Measurements from ENCODE around the gene CMA1.
A peak's percentile ranks its signal among the peaks of the same experiment; 100 is the strongest.
"Not testable (repeated sequence)": the region's sequence is repeated elsewhere in the genome, so short reads cannot be mapped to it uniquely, and the experiment has no call there.

CMA1 gene, protein sequence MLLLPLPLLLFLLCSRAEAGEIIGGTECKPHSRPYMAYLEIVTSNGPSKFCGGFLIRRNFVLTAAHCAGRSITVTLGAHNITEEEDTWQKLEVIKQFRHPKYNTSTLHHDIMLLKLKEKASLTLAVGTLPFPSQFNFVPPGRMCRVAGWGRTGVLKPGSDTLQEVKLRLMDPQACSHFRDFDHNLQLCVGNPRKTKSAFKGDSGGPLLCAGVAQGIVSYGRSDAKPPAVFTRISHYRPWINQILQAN

DNA sequence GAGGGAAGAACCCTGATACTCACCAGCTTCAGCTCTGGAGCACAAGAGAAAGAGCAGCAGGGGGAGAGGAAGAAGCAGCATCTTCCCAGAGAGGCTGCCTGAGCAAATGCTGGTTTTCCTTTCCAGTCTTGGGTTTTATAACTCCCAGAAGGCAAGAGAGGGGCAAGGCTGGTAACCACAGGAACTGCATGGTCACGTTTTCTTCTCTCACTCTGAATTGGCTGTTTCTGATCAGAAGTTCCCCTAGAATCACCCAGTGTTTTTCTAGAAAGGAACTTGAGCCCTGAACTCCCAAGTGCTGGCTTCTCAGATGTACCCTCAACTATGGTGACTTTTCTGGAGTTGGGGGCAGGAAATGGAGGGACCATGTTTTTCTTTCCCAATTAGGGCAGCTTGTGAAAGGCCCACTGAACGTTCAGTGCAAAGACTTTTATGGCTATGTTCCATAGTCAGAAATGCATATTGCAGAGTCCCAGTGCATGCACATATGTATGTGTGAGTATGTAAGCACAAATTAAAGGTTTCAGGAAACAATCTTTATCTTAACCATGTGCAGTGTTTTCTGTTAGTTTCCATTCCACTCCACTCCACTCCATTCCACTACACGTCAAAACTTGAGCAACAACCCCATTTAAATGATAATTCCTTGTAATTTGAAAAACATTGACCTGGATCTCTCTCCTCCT is at the start of gene CMA1:
CMA1 (minus strand) TSS at position 111 of the 686 bp plus-strand sequence; CDS start at position 81, 30 bp downstream.
- no peaks in the 10 kb centered on the region for H3K4me1 Mint-ChIP-seq
- no peak for DNase-seq
- peak in 1 of 2 donors; percentile 36 for ATAC-seq (replicated peaks)
- no peaks in the 10 kb centered on the region for H3K9me3 Mint-ChIP-seq
- H3K27ac Mint-ChIP-seq = no peak within 1 kb of the TSS
- no peaks in the 10 kb centered on the region for H3K36me3 Mint-ChIP-seq
- H3K27me3 Mint-ChIP-seq = peaks cover 27 to 46% of the 10 kb centered on the region in 2 donors
- no peak within 1 kb of the TSS for H3K4me3 Mint-ChIP-seq

DNA sequence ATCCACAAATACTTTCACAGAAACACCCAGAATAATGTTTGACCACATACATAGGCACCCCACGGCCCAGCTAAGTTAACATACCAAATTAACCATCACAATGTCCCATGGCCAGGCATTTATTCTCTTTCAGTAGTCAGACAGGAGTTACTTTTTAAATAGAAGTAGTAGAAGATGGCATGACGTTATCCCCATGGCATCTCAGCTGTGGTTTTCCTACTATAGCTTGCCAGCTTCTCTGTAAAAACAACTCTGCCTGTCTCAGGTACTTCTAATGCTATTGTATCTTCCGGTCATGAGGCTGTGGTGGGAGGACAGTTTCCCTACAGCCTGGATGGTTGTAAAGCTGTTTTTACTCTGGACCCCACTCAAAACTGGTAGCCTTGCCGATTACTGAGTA is 48.7 kb upstream of the CMA1 start:
- no peak overlapping the region for H3K4me3 Mint-ChIP-seq
- ATAC-seq (replicated peaks) (no peak), DNase-seq (no peak)
- peaks cover 11 to 19% of the 10 kb centered on the region in 2 donors for H3K27me3 Mint-ChIP-seq
- H3K9me3 Mint-ChIP-seq = peaks cover 4 to 7% of the 10 kb centered on the region in 2 donors
- H3K4me1 Mint-ChIP-seq = no peaks in the 10 kb centered on the region
- H3K36me3 Mint-ChIP-seq = no peaks in the 10 kb centered on the region
- H3K27ac Mint-ChIP-seq = no peak overlapping the region

- H3K27me3 Mint-ChIP-seq = peaks cover 5 to 19% of the 10 kb centered on the region in 2 donors
Observed at GRCh38 chr14:24549064-24549463, 41.0 kb upstream of the CMA1 start.

DNA sequence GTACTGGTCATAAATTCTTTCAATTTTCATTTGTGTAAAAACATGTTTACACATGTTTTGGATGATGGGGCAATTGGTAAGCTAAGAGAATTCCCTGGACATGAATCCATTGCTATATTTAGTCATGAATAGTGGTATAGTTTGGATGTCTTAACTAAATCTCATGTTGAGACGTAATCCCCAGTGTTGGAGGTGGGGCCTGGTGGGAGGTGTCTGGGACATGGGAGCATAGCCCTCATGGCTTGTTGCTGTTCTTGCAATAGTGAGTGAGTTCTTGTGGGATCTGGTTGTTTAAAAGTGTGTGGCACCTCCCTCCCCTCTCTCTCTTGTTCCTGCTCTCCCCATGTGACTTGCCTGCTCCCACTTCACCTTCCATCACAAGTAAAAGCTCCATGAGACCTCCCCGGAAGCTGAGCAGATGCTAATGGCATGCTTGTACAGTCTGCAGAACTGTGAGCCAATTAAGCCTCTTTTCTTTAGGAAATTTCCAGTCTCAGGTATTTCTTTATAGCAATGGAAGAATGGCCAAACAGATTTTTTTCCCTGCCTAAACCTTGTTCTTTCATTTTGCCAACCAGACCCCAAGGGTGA is 34.4 kb upstream of the CMA1 start:
- no peak overlapping the region for H3K4me3 Mint-ChIP-seq
- DNase-seq (no peak), ATAC-seq (replicated peaks) (no peak)

More at GRCh38 chr14:24549064-24549463, 41.0 kb upstream of the CMA1 start:
- Mint-ChIP-seq H3K9me3 (peaks cover 29 to 49% of the 10 kb centered on the region in 2 donors), H3K36me3 (peaks cover 4 to 12% of the 10 kb centered on the region in 2 donors)
- H3K4me3 Mint-ChIP-seq; H3K27ac Mint-ChIP-seq; ATAC-seq (replicated peaks); DNase-seq; H3K4me1 Mint-ChIP-seq: not testable (repeated sequence)

GRCh38 chr14:24535737-24536136 is 27.7 kb upstream of the CMA1 start:
- no peak overlapping the region for H3K4me3 Mint-ChIP-seq
- peak; percentile 4 for DNase-seq
- H3K36me3 Mint-ChIP-seq = no peaks in the 10 kb centered on the region
- peaks cover 27 to 31% of the 10 kb centered on the region in 2 donors for H3K27me3 Mint-ChIP-seq
- H3K4me1 Mint-ChIP-seq = peaks cover 7 to 12% of the 10 kb centered on the region in 2 donors
- peak; percentile 87 to 88 for ATAC-seq (replicated peaks)
- peaks cover 0 to 3% of the 10 kb centered on the region in 2 donors for H3K9me3 Mint-ChIP-seq
- no peak overlapping the region for H3K27ac Mint-ChIP-seq

More for the DNA sequence above, 34.4 kb upstream of the CMA1 start:
- no peak overlapping the region for H3K27ac Mint-ChIP-seq
- H3K9me3 Mint-ChIP-seq = peaks cover 19 to 29% of the 10 kb centered on the region in 2 donors
- H3K4me1 Mint-ChIP-seq = no peaks in the 10 kb centered on the region
- H3K27me3 Mint-ChIP-seq = peaks cover 38 to 41% of the 10 kb centered on the region in 2 donors
- H3K36me3 Mint-ChIP-seq = peaks cover 0 to 3% of the 10 kb centered on the region in 2 donors

DNA sequence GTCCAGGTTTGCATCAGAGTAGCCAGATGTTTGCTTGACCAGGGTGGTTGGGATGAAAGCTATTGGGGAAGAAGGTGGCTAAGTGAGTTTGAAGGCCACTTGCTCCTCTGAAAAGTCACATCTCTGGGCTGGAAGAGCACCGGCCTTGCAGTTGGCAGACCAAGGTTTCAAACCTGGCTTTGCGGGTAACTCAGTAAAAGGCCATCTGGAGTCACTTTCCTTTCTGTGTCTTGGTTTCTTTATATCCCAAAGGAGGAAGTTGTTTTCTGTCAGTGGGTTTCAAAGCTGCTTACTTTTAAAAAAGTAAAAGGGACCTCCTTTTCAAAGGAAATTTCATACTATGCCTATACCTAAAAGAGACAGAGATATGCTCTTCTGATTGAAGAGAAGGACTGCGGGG is 26.2 kb upstream of the CMA1 start:
- ATAC-seq (replicated peaks) (peak in 1 of 2 donors; percentile 48), DNase-seq (no peak)
- Mint-ChIP-seq H3K4me3 (no peak overlapping the region), H3K27ac (no peak overlapping the region), H3K27me3 (peaks cover 17% of the 10 kb centered on the region in 2 donors), H3K9me3 (no peaks in the 10 kb centered on the region), H3K36me3 (no peaks in the 10 kb centered on the region), H3K4me1 (peaks cover 7 to 12% of the 10 kb centered on the region in 2 donors)

GRCh38 chr14:24525877-24526620 is 18.0 kb upstream of the CMA1 start:
- not testable (repeated sequence) for H3K4me1 Mint-ChIP-seq; H3K36me3 Mint-ChIP-seq; H3K9me3 Mint-ChIP-seq; ATAC-seq (replicated peaks); DNase-seq; H3K27ac Mint-ChIP-seq; H3K4me3 Mint-ChIP-seq
- peaks cover 10 to 22% of the 10 kb centered on the region in 2 donors for H3K27me3 Mint-ChIP-seq

DNA sequence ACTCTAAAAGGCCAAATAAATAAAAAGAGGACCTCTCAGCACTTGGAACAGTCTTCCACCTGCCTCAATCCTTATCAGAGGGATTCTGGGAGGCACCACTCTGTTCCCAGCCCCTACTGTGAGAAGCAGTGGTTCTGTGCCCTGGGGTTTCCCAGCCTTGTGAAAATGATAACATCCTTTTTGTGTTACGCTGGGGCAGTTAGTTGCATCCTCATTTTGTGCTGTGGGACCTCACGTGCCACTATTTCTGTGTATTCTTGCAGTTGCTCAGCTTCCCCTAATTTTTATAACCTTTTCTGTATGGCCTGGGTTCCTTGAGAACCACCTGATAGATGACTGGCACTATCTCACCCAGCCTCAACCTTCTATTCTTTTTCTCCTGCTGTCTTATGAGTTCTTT is 10.8 kb upstream of the CMA1 start:
- H3K27ac Mint-ChIP-seq = no peak overlapping the region
- no peak for ATAC-seq (replicated peaks)
- H3K9me3 Mint-ChIP-seq = peaks cover 0 to 2% of the 10 kb centered on the region in 2 donors
- H3K4me1 Mint-ChIP-seq = no peaks in the 10 kb centered on the region
- H3K27me3 Mint-ChIP-seq = peaks cover 16 to 21% of the 10 kb centered on the region in 2 donors
- no peaks in the 10 kb centered on the region for H3K36me3 Mint-ChIP-seq
- no peak overlapping the region for H3K4me3 Mint-ChIP-seq
- no peak for DNase-seq

- Mint-ChIP-seq H3K4me1 (no peaks in the 10 kb centered on the region), H3K27me3 (peaks cover 21 to 24% of the 10 kb centered on the region in 2 donors), H3K4me3 (no peak overlapping the region), H3K9me3 (peaks cover 0 to 2% of the 10 kb centered on the region in 2 donors), H3K27ac (no peak overlapping the region), H3K36me3 (no peaks in the 10 kb centered on the region)
- no peak for ATAC-seq (replicated peaks)
- no peak for DNase-seq
Observed at GRCh38 chr14:24514209-24514608, 6.1 kb upstream of the CMA1 start.

DNA sequence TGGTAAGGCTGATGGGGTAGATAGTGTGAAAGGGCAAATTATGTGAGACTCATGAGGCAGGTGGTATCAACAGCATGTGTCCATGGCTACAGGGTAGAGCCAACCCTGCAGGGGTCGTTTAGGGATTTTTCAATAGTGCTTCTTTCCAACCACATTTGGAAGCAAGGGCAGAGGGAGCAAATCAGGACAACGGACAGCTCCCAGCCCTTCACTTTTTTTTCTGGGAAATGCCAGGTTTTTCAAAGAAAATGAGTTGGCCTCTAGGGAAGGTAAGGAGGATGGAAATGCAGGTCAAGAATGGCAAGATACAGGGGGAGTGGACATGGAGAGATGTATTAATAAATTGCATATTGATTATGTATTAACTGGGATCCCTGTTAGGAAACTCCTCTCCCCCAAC is 4.9 kb upstream of the CMA1 start:
- H3K36me3 Mint-ChIP-seq = no peaks in the 10 kb centered on the region
- ATAC-seq (replicated peaks) (no peak), DNase-seq (no peak)
- no peak overlapping the region for H3K27ac Mint-ChIP-seq
- peaks cover 0 to 2% of the 10 kb centered on the region in 2 donors for H3K9me3 Mint-ChIP-seq
- peaks cover 24 to 30% of the 10 kb centered on the region in 2 donors for H3K27me3 Mint-ChIP-seq
- no peak overlapping the region for H3K4me3 Mint-ChIP-seq
- H3K4me1 Mint-ChIP-seq = no peaks in the 10 kb centered on the region

DNA sequence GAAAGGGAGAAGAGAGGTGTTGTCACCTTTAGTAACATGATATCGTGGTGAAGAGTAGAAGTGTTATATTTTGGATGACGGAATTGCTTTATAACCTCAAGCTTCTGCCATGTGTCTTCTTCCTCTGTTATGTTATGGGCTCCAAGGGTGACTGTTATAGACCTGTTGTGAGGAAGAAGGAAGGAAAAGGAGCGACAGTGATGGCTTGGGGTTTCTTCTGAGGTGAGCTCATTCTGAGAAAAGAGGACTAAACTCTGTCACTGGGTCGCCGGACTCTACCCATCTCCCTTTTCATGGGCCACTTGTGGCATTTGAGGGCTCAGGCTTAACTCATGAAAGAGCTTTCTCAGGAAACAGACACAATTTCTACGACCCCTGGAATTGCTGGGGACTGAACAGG is 1.6 kb downstream of the CMA1 start:
- Mint-ChIP-seq H3K27me3 (peaks cover 23 to 50% of the 10 kb centered on the region in 2 donors), H3K9me3 (no peaks in the 10 kb centered on the region), H3K4me1 (no peaks in the 10 kb centered on the region), H3K36me3 (no peaks in the 10 kb centered on the region), H3K27ac (no peak overlapping the region), H3K4me3 (no peak overlapping the region)
- no peak for DNase-seq
- ATAC-seq (replicated peaks) = no peak

GRCh38 chr14:24504425-24504950 is 3.6 kb downstream of the CMA1 start:
- Mint-ChIP-seq H3K27me3 (peaks cover 30 to 63% of the 10 kb centered on the region in 2 donors), H3K4me1 (no peaks in the 10 kb centered on the region), H3K36me3 (no peaks in the 10 kb centered on the region), H3K9me3 (no peaks in the 10 kb centered on the region), H3K4me3 (no peak overlapping the region), H3K27ac (no peak overlapping the region)
- ATAC-seq (replicated peaks) (no peak), DNase-seq (no peak)

GRCh38 chr14:24491586-24492408 is 16.3 kb downstream of the CMA1 start:
- not testable (repeated sequence) for DNase-seq; H3K4me3 Mint-ChIP-seq; H3K4me1 Mint-ChIP-seq; H3K36me3 Mint-ChIP-seq; H3K27ac Mint-ChIP-seq; H3K9me3 Mint-ChIP-seq; ATAC-seq (replicated peaks)
- peaks cover 21 to 22% of the 10 kb centered on the region in 2 donors for H3K27me3 Mint-ChIP-seq
